ENCODE data around the gene ATOSA.

ATOSA gene

DNA sequence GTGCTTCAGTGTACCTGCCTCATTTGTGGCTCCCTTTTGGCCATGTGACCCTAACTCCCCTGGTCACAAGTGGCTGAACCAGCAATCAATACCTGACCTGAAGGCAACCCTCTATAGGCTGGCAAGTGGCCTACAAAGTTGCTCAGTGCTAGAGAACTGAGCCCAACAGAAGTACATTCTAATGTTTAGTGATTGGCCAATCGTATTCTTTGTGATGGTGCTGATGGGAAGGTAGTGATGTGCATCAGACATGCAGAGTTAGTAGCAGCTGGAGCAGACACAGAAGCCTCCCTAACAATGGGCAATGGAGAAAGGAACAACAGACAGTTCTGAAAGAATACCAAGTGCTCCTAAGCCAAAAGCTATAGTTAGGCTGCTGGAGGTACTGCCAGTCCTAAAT, 10.4 kb upstream of the ATOSA start:
- Histone ChIP-seq H3K36me3 (ENCODE audit: control insufficient read depth in 2 of 2, insufficient read depth in 2 of 2, low read length in 2 of 2) (no peaks in the 10 kb centered on the region), H3K27me3 (ENCODE audit: control insufficient read depth in 2 of 2, insufficient read depth in 2 of 2, low read length in 2 of 2) (no peaks in the 10 kb centered on the region), H3K4me3 (ENCODE audit: low read length in 2 of 2) (no peak overlapping the region), H3K9me3 (ENCODE audit: control insufficient read depth in 2 of 2, low read length in 2 of 2) (no peaks in the 10 kb centered on the region), H3K27ac (ENCODE audit: low read depth in 2 of 2, low read length in 2 of 2) (no peak overlapping the region), H3K9ac (ENCODE audit: low read depth in 1 of 2, low read length in 2 of 2) (no peak overlapping the region), H3K4me1 (ENCODE audit: control insufficient read depth in 2 of 2, insufficient read depth in 2 of 2, low read length in 2 of 2) (no peaks in the 10 kb centered on the region)

DNA sequence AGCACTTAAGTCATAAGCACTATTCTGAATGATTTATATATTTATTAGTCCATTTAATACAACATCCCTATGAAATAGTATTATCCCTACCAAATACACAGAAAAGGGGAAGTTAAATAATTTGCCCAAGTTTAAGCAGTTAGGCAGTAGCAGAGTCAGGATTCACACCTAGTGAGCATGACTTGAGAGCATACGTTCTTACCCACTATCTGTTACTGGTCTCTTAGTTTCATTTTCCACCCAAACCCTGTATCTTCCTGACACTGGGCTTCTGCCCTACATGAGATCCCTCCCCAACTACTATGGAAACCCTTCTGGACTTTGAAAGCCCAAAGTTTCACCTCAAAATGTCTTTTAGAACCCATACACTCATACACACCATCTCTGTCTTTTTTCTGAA, 4.4 kb upstream of the ATOSA start:
- no peaks in the 10 kb centered on the region for H3K9me3 ChIP-seq (ENCODE audit: control insufficient read depth in 2 of 2, low read length in 2 of 2)
- no peaks in the 10 kb centered on the region for H3K27me3 ChIP-seq (ENCODE audit: control insufficient read depth in 2 of 2, insufficient read depth in 2 of 2, low read length in 2 of 2)
- peaks cover 3 to 4% of the 10 kb centered on the region in 2 donors for H3K4me1 ChIP-seq (ENCODE audit: control insufficient read depth in 2 of 2, insufficient read depth in 2 of 2, low read length in 2 of 2)
- no peak overlapping the region for H3K9ac ChIP-seq (ENCODE audit: low read depth in 1 of 2, low read length in 2 of 2)
- peak overlapping the region in 1 of 2 donors; percentile 34 for H3K4me3 ChIP-seq (ENCODE audit: low read length in 2 of 2)
- peak overlapping the region in 1 of 2 donors; percentile 48 for H3K27ac ChIP-seq (ENCODE audit: low read depth in 2 of 2, low read length in 2 of 2)
- no peaks in the 10 kb centered on the region for H3K36me3 ChIP-seq (ENCODE audit: control insufficient read depth in 2 of 2, insufficient read depth in 2 of 2, low read length in 2 of 2)

DNA sequence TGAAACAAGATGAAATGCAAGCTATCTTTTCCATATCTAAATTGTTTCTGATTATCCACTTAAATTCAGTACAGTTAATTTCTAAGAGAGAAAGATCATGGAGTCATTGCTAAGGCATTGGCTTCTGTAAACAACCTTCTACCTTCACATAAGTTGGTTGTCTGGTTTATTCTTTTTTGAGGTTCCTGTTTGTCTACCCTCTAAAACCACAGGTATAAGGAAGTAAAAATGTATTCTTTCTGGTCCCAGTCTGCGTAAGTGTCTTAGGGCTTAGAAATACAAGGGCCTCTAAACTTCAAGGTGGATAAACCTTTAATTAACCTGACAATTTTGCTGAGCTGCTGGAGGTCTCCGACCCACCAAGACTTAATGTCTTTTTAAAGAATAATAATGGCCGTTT, 3.6 kb upstream of the ATOSA start:
- Histone ChIP-seq H3K36me3 (ENCODE audit: control insufficient read depth in 2 of 2, insufficient read depth in 2 of 2, low read length in 2 of 2) (no peaks in the 10 kb centered on the region), H3K4me3 (ENCODE audit: low read length in 2 of 2) (no peak overlapping the region), H3K27ac (ENCODE audit: low read depth in 2 of 2, low read length in 2 of 2) (peak overlapping the region in 1 of 2 donors; percentile 20), H3K9me3 (ENCODE audit: control insufficient read depth in 2 of 2, low read length in 2 of 2) (no peaks in the 10 kb centered on the region), H3K9ac (ENCODE audit: low read depth in 1 of 2, low read length in 2 of 2) (no peak overlapping the region), H3K27me3 (ENCODE audit: control insufficient read depth in 2 of 2, insufficient read depth in 2 of 2, low read length in 2 of 2) (no peaks in the 10 kb centered on the region), H3K4me1 (ENCODE audit: control insufficient read depth in 2 of 2, insufficient read depth in 2 of 2, low read length in 2 of 2) (peaks cover 3 to 4% of the 10 kb centered on the region in 2 donors)

GRCh38 chr15:52682200-52682599, 3.0 kb upstream of the ATOSA start:
- Histone ChIP-seq H3K4me1 (ENCODE audit: control insufficient read depth in 2 of 2, insufficient read depth in 2 of 2, low read length in 2 of 2) (peaks cover 5 to 6% of the 10 kb centered on the region in 2 donors), H3K27ac (ENCODE audit: low read depth in 2 of 2, low read length in 2 of 2) (peak overlapping the region; percentile 20 to 24)

GRCh38 chr15:52681441-52681840, 2.3 kb upstream of the ATOSA start:
- H3K36me3 ChIP-seq (ENCODE audit: control insufficient read depth in 2 of 2, insufficient read depth in 2 of 2, low read length in 2 of 2): no peaks in the 10 kb centered on the region
- H3K27me3 ChIP-seq (ENCODE audit: control insufficient read depth in 2 of 2, insufficient read depth in 2 of 2, low read length in 2 of 2): no peaks in the 10 kb centered on the region
- H3K4me1 ChIP-seq (ENCODE audit: control insufficient read depth in 2 of 2, insufficient read depth in 2 of 2, low read length in 2 of 2): peaks cover 8 to 13% of the 10 kb centered on the region in 2 donors
- no peaks in the 10 kb centered on the region for H3K9me3 ChIP-seq (ENCODE audit: control insufficient read depth in 2 of 2, low read length in 2 of 2)
- no peak overlapping the region for H3K4me3 ChIP-seq (ENCODE audit: low read length in 2 of 2)
- peak overlapping the region in 1 of 2 donors; percentile 20 for H3K27ac ChIP-seq (ENCODE audit: low read depth in 2 of 2, low read length in 2 of 2)
- no peak overlapping the region for H3K9ac ChIP-seq (ENCODE audit: low read depth in 1 of 2, low read length in 2 of 2)

More at GRCh38 chr15:52682200-52682599, 3.0 kb upstream of the ATOSA start:
- H3K27me3 ChIP-seq (ENCODE audit: control insufficient read depth in 2 of 2, insufficient read depth in 2 of 2, low read length in 2 of 2): no peaks in the 10 kb centered on the region
- H3K9me3 ChIP-seq (ENCODE audit: control insufficient read depth in 2 of 2, low read length in 2 of 2): no peaks in the 10 kb centered on the region
- H3K4me3 ChIP-seq (ENCODE audit: low read length in 2 of 2): no peak overlapping the region
- H3K9ac ChIP-seq (ENCODE audit: low read depth in 1 of 2, low read length in 2 of 2): no peak overlapping the region
- H3K36me3 ChIP-seq (ENCODE audit: control insufficient read depth in 2 of 2, insufficient read depth in 2 of 2, low read length in 2 of 2): no peaks in the 10 kb centered on the region

GRCh38 chr15:52680761-52681160, 1.6 kb upstream of the ATOSA start:
- Histone ChIP-seq H3K27me3 (ENCODE audit: control insufficient read depth in 2 of 2, insufficient read depth in 2 of 2, low read length in 2 of 2) (no peaks in the 10 kb centered on the region), H3K27ac (ENCODE audit: low read depth in 2 of 2, low read length in 2 of 2) (peak overlapping the region in 1 of 2 donors; percentile 27), H3K4me3 (ENCODE audit: low read length in 2 of 2) (no peak overlapping the region), H3K9ac (ENCODE audit: low read depth in 1 of 2, low read length in 2 of 2) (no peak overlapping the region), H3K4me1 (ENCODE audit: control insufficient read depth in 2 of 2, insufficient read depth in 2 of 2, low read length in 2 of 2) (peaks cover 13 to 17% of the 10 kb centered on the region in 2 donors), H3K9me3 (ENCODE audit: control insufficient read depth in 2 of 2, low read length in 2 of 2) (no peaks in the 10 kb centered on the region), H3K36me3 (ENCODE audit: control insufficient read depth in 2 of 2, insufficient read depth in 2 of 2, low read length in 2 of 2) (peaks cover 0 to 4% of the 10 kb centered on the region in 2 donors)

DNA sequence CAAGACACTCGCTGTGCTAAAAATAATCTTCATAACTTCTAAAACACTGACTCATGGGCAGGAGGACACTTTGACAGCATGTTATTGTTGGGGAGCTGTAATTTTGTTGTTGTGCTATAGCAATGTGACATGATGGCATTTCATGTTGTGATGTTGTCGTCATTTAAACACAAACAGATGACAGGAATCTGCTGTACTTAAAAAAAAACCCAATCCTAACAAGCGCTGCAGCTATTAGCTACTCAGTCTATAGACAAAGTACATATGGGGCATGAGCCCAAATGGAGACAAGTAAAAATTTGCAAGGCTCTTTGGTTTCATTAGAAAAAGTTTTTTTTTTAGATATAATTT, 828 bp upstream of the ATOSA start:
- Histone ChIP-seq H3K27ac (ENCODE audit: low read depth in 2 of 2, low read length in 2 of 2) (peak overlapping the region; percentile 46 to 97), H3K9ac (ENCODE audit: low read depth in 1 of 2, low read length in 2 of 2) (peak overlapping the region in 1 of 2 donors; percentile 46), H3K4me1 (ENCODE audit: control insufficient read depth in 2 of 2, insufficient read depth in 2 of 2, low read length in 2 of 2) (peaks cover 13 to 20% of the 10 kb centered on the region in 2 donors), H3K36me3 (ENCODE audit: control insufficient read depth in 2 of 2, insufficient read depth in 2 of 2, low read length in 2 of 2) (peaks cover 0 to 4% of the 10 kb centered on the region in 2 donors), H3K9me3 (ENCODE audit: control insufficient read depth in 2 of 2, low read length in 2 of 2) (no peaks in the 10 kb centered on the region), H3K27me3 (ENCODE audit: control insufficient read depth in 2 of 2, insufficient read depth in 2 of 2, low read length in 2 of 2) (no peaks in the 10 kb centered on the region), H3K4me3 (ENCODE audit: low read length in 2 of 2) (peak overlapping the region; percentile 81 to 84)

DNA sequence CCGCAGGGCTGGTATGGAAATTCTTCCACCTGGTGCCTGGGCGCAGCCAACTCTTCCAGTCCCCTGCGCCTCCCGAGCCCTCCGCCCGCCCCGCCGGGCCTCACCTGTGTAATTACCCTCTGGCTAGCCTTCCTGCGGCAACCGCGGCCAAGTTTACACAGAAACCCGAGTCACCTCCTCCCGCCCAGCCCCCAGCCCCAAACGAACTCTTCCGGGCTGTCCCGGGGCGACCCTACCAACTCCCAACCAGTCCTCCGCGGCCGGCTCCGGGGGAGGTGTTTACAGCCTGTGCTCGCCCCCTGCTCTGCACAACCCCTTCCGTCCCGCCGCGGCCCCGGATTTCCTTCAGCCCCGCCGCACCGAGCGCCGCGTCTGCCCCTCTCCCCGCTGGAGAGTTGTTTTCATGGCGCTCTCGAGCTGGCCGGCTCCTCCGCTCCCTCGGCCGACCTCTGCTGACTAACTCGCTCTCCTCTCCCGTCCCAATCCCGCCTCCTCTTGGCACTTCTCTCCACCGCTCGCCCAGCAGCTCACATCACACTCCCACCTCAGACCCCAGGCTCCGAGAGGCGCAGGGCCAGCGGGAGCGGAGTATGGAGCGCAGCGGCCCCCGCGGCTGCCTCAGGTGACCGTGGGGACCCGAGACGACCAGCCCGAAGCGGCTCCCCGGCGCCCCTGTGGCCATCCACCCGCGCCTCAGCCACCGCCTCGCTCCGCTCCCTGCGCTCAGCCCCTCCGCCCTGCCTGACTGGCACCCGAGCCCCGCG, 538 bp downstream of the ATOSA start:
- H3K4me1 ChIP-seq (ENCODE audit: control insufficient read depth in 2 of 2, insufficient read depth in 2 of 2, low read length in 2 of 2): peaks cover 18 to 28% of the 10 kb centered on the region in 2 donors
- no peaks in the 10 kb centered on the region for H3K27me3 ChIP-seq (ENCODE audit: control insufficient read depth in 2 of 2, insufficient read depth in 2 of 2, low read length in 2 of 2)
- H3K27ac ChIP-seq (ENCODE audit: low read depth in 2 of 2, low read length in 2 of 2): peak overlapping the region; percentile 97 to 99
- no peaks in the 10 kb centered on the region for H3K9me3 ChIP-seq (ENCODE audit: control insufficient read depth in 2 of 2, low read length in 2 of 2)
- H3K9ac ChIP-seq (ENCODE audit: low read depth in 1 of 2, low read length in 2 of 2): peak overlapping the region; percentile 83 to 90
- peak overlapping the region; percentile 81 to 84 for H3K4me3 ChIP-seq (ENCODE audit: low read length in 2 of 2)
- peaks cover under 1 to 7% of the 10 kb centered on the region in 2 donors for H3K36me3 ChIP-seq (ENCODE audit: control insufficient read depth in 2 of 2, insufficient read depth in 2 of 2, low read length in 2 of 2)

DNA sequence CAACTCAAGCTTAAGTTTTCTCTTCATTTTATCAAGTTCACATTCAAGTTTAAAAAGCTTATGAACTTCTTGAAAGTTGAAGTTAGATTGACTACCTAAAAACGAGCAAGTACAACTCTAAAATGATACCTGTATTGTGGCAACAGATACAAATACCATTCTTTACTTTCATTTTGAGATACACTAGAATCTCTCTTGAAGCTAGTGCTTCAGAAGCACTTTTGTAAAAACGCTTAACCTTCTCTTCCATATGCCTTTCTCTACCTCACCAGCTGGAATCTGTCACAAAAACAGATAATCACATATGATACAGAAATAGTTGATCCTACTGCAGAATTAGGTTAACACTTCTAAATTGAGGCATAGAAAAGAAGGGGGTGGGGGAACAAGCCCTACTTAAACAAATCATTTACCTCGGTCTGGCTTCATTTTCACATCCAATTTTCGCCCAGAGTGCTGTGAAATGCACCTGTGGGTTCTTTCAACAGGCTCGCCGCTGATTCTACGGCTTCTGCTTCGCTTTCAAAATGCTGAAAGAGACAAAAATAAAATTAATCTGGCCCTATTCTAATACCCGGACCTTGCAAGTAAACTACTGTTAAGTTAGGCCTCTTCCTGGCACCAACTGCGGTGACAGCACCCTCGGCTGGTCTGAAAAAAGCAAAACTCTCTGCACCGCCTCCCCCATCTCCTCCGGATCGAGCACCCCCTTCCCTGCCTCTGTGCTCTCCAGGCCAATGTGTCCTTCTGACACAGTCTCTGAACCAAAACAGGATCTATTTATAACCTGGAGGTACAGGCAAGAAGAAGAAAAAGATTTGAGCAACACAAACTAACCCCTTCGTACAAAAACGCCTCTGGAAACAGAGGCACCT, 1.4 kb downstream of the ATOSA start:
- peak overlapping the region; percentile 97 to 99 for H3K27ac ChIP-seq (ENCODE audit: low read depth in 2 of 2, low read length in 2 of 2)
- H3K36me3 ChIP-seq (ENCODE audit: control insufficient read depth in 2 of 2, insufficient read depth in 2 of 2, low read length in 2 of 2): peaks cover 7 to 10% of the 10 kb centered on the region in 2 donors
- H3K9me3 ChIP-seq (ENCODE audit: control insufficient read depth in 2 of 2, low read length in 2 of 2): no peaks in the 10 kb centered on the region
- no peaks in the 10 kb centered on the region for H3K27me3 ChIP-seq (ENCODE audit: control insufficient read depth in 2 of 2, insufficient read depth in 2 of 2, low read length in 2 of 2)
- H3K9ac ChIP-seq (ENCODE audit: low read depth in 1 of 2, low read length in 2 of 2): peak overlapping the region; percentile 83 to 90
- H3K4me1 ChIP-seq (ENCODE audit: control insufficient read depth in 2 of 2, insufficient read depth in 2 of 2, low read length in 2 of 2): peaks cover 18 to 29% of the 10 kb centered on the region in 2 donors
- H3K4me3 ChIP-seq (ENCODE audit: low read length in 2 of 2): peak overlapping the region; percentile 81 to 84

DNA sequence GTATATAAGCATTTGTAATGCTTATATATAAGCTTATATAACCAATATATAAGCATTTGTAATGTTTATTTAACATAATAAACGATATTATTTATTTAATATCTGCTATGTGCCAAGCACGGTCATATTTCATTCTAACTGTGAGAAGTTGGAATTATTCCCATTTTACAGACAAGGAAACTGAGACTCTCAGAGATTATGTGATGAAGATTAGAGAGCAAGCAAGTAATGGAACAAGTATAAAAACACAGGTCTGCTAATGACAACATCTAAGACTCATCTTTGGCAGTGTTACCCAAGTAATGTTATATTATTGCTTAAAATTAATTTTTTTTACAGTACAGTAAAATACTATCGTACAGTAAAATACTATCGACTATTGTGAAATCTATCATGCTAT, 4.4 kb downstream of the ATOSA start:
- H3K9ac ChIP-seq (ENCODE audit: low read depth in 1 of 2, low read length in 2 of 2): no peak overlapping the region
- no peak overlapping the region for H3K27ac ChIP-seq (ENCODE audit: low read depth in 2 of 2, low read length in 2 of 2)
- peaks cover 14 to 27% of the 10 kb centered on the region in 2 donors for H3K4me1 ChIP-seq (ENCODE audit: control insufficient read depth in 2 of 2, insufficient read depth in 2 of 2, low read length in 2 of 2)
- H3K9me3 ChIP-seq (ENCODE audit: control insufficient read depth in 2 of 2, low read length in 2 of 2): no peaks in the 10 kb centered on the region
- H3K4me3 ChIP-seq (ENCODE audit: low read length in 2 of 2): peak overlapping the region in 1 of 2 donors; percentile 39
- peaks cover 31 to 34% of the 10 kb centered on the region in 2 donors for H3K36me3 ChIP-seq (ENCODE audit: control insufficient read depth in 2 of 2, insufficient read depth in 2 of 2, low read length in 2 of 2)
- no peaks in the 10 kb centered on the region for H3K27me3 ChIP-seq (ENCODE audit: control insufficient read depth in 2 of 2, insufficient read depth in 2 of 2, low read length in 2 of 2)

Measured in mucosa of rectum (tissue), 2 donors.